Measurements from ENCODE around the gene ZFP69B.
"Not testable (repeated sequence)": the region's sequence is repeated elsewhere in the genome, so short reads cannot be mapped to it uniquely, and the experiment has no call there.

The ZFP69B gene

GRCh38 chr1:40435876-40436275 is 14.4 kb upstream of the ZFP69B start:
- no peak for DNase-seq (ENCODE audit: low read depth, low spot score)

- no peak for DNase-seq (ENCODE audit: low read depth, low spot score)
Measured at GRCh38 chr1:40438391-40439015, 11.8 kb upstream of the ZFP69B start.

- DNase-seq (ENCODE audit: low read depth, low spot score): no peak
Measured at GRCh38 chr1:40439247-40439646, 11.0 kb upstream of the ZFP69B start.

- no peak for DNase-seq (ENCODE audit: low read depth, low spot score)
Measured at GRCh38 chr1:40450495-40451237, 390 bp downstream of the ZFP69B start.

- no peak for DNase-seq (ENCODE audit: low read depth, low spot score)
Measured at GRCh38 chr1:40451238-40451585, 936 bp downstream of the ZFP69B start.

GRCh38 chr1:40454873-40455272 is 4.6 kb downstream of the ZFP69B start:
- DNase-seq (ENCODE audit: low read depth, low spot score): no peak

GRCh38 chr1:40462956-40463590 is 12.8 kb downstream of the ZFP69B start:
- DNase-seq (ENCODE audit: low read depth, low spot score): no peak

- DNase-seq (ENCODE audit: low read depth, low spot score): no peak
Measured at GRCh38 chr1:40469327-40469726, 19.1 kb downstream of the ZFP69B start.

- no peak for DNase-seq (ENCODE audit: low read depth, low spot score)
Measured at GRCh38 chr1:40475268-40475667, 25.0 kb downstream of the ZFP69B start.

- no peak for DNase-seq (ENCODE audit: low read depth, low spot score)
Measured at GRCh38 chr1:40476924-40477677, 26.8 kb downstream of the ZFP69B start, which contains the start of gene ZFP69. Gene ZFP69 (plus strand): TSS chr1:40477290. CDS start chr1:40479362, 2,072 bp downstream.

GRCh38 chr1:40477678-40478053 is 27.4 kb downstream of the ZFP69B start:
- DNase-seq (ENCODE audit: low read depth, low spot score): no peak

- DNase-seq (ENCODE audit: low read depth, low spot score): no peak
Measured at GRCh38 chr1:40478276-40478675, 28.0 kb downstream of the ZFP69B start.

- no peak for DNase-seq (ENCODE audit: low read depth, low spot score)
Measured at GRCh38 chr1:40479156-40479555, 28.9 kb downstream of the ZFP69B start.

- no peak for DNase-seq (ENCODE audit: low read depth, low spot score)
Measured at GRCh38 chr1:40495315-40495903, 45.1 kb downstream of the ZFP69B start.

GRCh38 chr1:40502651-40503050 is 52.4 kb downstream of the ZFP69B start:
- not testable (repeated sequence) for DNase-seq (ENCODE audit: low read depth, low spot score)

GRCh38 chr1:40507973-40508372 is 57.7 kb downstream of the ZFP69B start:
- no peak for DNase-seq (ENCODE audit: low read depth, low spot score)

GRCh38 chr1:40508375-40509341 is 58.4 kb downstream of the ZFP69B start, which contains the start of gene EXO5:
Gene EXO5 (plus strand): TSS chr1:40508767. CDS start chr1:40514545, 5,778 bp downstream.
- DNase-seq (ENCODE audit: low read depth, low spot score): no peak

Measured in iPS DF 19.7 (cell line).